GM10266 (cell line): ENCODE results near the gene ARHGEF28.

ENCODE experiments used
- DNase-seq: peaks from one replicate; pipeline ENCODE4 v3.0.0; 2012; ENCODE audit errors: extremely low spot score
- CTCF ChIP-seq: IDR thresholded peaks from 2 replicates; pipeline ENCODE4 v1.5.1; 2012; ENCODE audit warnings: mild to moderate bottlenecking, low read depth; ENCODE audit not compliant: control insufficient read depth, insufficient read depth; ENCODE audit errors: missing control alignments

The ARHGEF28 gene

GRCh38 chr5:73946919-73947602 lies 321.1 kb downstream of the ARHGEF28 start:
- DNase-seq = no peak
- no peak for TF ChIP-seq CTCF

GRCh38 chr5:73947906-73948640 lies 322.1 kb downstream of the ARHGEF28 start:
- DNase-seq = no peak

GRCh38 chr5:73948720-73949119 lies 322.7 kb downstream of the ARHGEF28 start:
- no peak for TF ChIP-seq CTCF
- no peak for DNase-seq

More at GRCh38 chr5:73947906-73948640, 322.1 kb downstream of the ARHGEF28 start:
- TF ChIP-seq CTCF = no peak

GRCh38 chr5:73950441-73950873 lies 324.5 kb downstream of the ARHGEF28 start:
- no peak for TF ChIP-seq CTCF
- no peak for DNase-seq

- TF ChIP-seq CTCF = no peak
- no peak for DNase-seq
Measured at GRCh38 chr5:73950912-73951430, 325.0 kb downstream of the ARHGEF28 start.

- TF ChIP-seq CTCF = no peak
- no peak for DNase-seq
Measured at GRCh38 chr5:73952872-73953271, 326.9 kb downstream of the ARHGEF28 start.

- TF ChIP-seq CTCF = no peak
- no peak for DNase-seq
Measured at GRCh38 chr5:73954381-73954780, 328.4 kb downstream of the ARHGEF28 start.
